ENCODE results near the gene R3HDM1.
"Not testable (repeated sequence)": the region's sequence is repeated elsewhere in the genome, so short reads cannot be mapped to it uniquely, and the experiment has no call there.

The R3HDM1 gene

DNA sequence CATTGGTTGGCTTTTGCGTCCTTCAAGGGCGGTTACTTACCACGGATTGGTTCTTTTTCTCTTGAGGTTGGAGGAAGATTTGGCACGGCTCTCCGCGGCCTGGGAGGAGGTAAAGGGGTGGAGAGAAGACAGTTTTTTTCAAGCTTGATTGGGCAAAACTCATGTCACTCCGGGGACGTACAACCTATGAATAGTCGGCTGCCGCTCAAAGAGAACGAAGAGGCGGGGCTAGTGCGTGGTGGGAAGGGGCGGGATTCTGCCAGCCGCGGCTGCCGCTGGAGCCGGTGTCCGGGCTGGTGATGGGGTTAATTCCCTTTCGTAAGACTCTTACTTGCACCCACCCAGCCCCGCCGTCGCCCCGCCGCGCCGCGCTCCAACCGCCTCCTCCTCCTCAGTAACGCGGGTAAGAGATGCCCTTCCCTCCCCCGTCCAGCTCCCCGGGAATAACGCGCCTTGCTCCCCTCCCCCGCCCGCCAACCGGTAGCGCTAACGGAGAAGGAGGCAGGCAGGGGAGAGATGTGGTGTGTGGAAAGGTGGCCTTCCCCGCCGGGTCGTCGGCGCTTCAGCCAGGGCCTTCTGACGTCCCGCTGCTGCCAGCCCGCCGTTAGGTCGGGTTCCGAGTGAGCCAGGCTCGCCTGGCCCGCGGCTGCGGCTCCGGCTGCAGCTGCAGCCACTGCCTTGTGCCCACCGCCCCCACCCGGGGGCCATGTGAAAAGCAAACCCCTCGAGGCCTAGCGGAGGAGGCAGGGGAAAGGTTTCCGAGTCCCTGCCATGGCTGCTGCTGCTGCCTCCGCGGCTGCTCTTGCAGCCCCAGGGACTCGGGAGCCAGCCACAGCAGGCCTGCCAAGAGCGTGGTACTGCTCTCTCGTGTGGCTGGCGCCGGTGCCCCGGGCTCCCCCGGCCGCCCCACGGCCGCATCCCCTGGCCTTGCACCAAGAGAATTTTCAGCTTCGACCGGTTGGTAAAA, at the start of gene R3HDM1:
R3HDM1 (plus strand) TSS at position 254 of the 967 bp plus-strand sequence. CDS start 73,362 bp downstream, outside the sequence.
- DNase-seq: peak; percentile 99

DNA sequence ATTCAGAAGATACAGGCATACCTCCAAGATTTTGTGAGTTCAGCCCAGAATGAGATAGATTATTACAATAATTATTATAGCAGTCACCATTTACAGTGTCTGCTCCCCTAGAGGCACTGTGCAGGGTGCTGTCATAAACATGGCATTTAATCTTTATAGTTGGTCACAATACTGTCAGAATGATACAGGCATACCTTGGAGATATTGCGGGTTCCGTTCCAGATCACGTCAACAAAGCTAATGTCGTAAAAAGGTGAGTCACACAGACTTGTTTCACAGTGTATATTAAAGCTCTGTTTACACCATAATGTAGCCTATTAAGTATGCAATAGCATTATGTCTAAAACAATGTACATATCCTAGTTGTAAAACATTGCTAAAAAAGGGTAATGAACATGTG, 45.8 kb upstream of the R3HDM1 start:
- no peak for DNase-seq

DNA sequence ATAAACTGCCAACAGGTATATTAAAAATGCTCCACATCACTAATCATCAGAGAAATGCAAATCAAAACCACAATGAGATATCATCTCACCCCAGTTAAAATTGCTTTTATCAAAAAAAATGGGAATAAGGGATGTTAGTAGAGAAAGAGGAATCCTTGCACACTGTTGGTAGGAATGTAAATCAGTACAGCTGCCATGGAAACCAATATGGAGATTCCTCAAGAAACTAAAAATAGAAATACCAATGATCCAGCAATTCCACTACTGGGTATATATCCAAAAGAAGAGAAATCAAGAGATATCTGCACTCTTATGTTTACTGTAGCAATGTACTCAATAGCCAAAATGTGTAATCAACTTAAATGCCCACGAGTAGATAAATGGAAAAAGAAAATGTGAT, 40.9 kb upstream of the R3HDM1 start:
- DNase-seq: no peak

DNA sequence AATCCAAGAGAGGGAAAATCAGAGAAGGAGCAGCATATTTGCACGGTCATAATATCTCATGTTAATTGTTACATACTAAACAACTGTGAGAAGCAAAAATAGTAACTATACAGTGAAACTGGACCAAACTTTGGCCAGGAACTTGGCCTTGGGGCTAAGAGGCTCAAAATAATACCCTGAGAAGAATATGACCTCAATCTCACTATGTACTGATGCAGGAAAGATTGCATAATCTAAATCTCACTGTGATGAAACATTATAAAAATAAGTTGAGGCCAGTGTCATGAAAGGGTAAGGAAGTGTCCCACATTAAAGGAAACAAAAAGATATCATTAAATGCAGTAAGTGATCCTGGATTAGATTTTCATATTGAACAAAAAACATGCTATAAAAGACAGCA, 36.8 kb upstream of the R3HDM1 start:
- no peak for DNase-seq

DNA sequence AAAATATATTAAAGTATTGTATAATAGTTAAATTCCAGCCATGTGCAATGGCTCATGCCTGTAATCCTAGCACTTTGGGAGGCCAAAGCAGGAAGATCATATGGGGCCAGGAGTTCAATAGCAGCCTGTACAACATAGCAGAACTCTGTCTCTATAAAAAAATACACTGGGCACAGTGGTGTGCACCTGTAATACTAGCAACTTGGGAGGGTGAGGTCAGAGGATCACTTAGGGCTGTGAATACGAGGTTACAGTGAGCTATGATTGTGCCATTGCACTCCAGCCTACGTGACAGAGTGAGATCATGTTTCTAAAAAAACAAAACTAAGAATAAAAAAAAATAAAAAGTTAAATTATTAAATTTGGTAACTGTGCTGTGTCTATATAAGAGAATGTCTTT, 36.4 kb upstream of the R3HDM1 start:
- no peak for DNase-seq

DNA sequence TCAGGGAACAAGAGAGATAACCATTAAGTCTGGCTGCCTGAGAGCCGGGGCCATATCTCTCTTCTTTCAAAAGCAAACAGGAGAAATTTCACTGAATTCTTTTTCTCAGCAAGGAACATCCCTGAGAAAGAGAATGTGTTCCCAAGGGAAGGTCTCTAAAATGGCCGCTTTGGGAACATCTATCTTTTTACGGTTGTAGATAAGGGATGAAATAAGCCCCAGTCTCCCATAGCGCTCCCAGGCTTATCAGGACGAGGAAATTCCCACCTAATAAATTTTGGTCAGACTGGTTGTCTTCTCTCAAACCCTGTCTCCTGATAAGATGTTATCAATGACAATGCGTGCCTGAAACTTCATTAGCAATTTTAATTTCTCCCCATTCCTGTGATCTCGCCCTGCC, 32.7 kb upstream of the R3HDM1 start:
- DNase-seq: not testable (repeated sequence)

DNA sequence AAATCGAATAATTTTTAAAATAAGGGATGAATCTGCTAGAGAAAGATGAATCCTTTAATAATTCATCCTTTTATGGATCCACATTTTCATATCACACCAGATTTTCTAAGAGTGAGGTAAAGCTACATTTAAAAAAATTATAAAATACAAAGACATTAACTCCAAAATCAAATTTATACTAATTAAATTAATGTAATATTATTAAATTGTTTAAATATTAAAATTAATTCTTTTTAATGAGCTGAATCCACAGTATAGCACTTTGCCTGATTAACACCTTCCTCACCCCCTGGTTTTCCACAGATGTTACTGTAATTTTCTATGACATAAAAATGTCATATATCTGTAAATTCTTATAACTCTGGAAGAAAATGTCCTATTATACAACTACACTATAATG, 26.5 kb upstream of the R3HDM1 start:
- DNase-seq: no peak

DNA sequence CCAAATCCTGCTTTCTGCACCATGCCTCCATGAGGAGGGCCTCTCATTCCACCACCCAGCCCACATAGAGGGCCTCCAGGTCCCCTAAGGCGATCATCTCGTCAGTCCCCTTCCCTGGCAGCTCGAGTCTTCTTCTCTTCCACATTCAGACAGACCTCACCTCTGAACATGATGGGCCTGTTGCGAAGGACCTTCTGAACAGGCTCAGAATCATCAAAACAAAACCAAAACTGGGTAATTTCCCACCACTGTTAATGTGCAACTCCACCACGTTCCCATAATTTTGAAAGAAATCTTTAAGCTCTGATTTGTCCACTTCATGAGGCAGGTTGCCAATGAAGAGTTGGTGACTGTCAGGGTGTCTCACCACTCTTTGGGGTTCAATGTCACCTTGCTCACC, 20.7 kb upstream of the R3HDM1 start:
- no peak for DNase-seq

DNA sequence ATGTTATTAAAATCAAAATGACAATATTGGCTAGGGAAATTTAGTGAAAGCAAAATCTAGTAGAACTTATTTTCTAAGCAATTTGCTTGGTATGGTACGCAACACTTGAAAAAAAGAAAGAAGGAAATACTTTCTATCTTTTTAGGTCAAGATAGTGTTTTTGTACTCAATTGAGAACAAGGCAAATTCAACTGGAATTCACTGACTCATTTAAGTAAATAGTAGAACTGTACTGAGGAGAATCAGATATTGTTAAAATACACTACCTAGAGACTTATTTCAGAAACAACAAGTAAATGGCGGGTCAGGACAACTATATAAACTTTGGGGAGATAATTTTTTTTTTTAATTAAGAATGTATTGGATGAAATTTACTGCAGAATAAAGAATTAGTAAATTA, 19.2 kb upstream of the R3HDM1 start:
- no peak for DNase-seq

DNA sequence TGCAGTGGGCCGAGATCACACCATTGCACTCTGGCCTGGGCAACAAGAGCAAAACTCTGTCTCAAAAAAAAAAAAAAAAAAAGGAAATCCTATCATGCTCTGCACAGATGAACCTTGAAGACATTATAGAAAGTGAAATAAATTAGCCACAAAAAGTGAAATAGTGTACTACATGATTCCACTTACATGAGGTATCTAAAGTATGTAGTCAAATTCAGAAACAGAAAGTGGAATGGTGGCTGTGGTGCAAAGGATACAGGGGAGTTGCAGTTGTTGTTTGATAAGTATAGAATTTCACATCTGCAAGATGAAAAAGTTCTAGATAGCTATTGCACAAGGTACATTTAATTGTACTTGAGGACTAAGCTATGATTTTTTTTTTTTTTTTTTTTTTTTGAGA, 5.5 kb upstream of the R3HDM1 start:
- DNase-seq: no peak

DNA sequence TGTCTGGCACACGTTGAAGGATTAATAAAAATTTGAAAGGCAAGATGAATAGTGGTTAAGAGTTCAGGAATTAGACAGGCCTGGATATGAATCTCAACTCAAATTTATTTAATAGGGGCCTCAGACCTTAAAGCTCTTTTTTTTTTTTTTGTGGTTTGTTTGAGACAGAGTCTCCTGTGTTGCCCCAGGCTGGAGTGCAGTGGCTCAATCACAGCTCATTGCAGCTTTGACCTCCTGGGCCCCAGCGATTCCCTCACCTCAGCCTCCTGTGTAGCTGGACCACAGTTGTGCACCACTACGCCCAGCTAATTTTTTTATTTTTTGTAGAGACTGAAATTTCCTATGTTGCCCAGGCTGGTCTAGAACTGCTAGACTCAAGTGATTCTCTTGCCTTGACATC, 3.3 kb upstream of the R3HDM1 start:
- no peak for DNase-seq

DNA sequence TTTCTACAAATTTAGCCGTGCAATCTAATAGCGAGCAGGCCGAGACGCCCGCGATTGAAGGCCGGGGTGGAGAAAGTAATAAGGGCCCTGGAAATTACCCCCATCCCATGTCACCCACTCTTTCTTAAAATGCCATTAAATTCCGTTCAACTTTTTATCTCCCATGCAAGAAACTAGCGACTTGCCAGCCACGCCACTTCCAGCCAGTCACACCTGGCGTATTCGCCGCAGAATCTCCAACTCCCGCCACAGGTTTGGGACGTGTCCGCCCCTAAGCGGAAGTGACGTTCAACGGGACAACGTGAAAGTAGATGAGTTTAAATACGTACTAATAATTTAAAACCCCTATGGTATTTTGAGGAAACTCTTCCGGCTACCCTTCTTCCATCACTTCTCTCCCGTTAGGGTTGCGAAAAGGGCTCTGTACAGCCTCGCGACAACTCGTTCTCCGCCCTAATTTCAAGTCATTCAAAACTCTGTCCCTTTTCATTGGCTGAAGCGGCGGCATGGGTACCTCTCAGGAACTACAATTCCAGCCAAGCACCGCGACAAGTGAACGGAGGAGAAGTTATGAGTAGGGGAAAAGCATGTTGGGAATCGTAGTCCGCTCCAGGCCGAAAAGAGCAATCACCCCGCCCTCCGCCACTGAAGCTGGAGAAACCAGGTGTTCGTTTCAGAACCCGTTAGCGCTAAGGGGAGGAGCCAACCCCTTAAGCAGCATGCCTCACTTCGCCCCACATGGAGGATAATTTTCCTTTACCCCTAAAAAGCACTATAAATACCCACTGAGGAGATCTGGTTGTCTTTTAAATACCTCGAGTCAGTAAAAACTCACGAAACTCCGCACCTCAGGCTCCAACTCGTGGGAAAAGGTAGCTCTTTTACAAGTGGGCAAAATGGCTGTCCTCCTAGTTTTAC, 712 bp upstream of the R3HDM1 start, which contains the start of gene ZRANB3:
ZRANB3 (minus strand) TSS at position 906 of the 918 bp plus-strand sequence.
- peak; percentile 94 for DNase-seq

DNA sequence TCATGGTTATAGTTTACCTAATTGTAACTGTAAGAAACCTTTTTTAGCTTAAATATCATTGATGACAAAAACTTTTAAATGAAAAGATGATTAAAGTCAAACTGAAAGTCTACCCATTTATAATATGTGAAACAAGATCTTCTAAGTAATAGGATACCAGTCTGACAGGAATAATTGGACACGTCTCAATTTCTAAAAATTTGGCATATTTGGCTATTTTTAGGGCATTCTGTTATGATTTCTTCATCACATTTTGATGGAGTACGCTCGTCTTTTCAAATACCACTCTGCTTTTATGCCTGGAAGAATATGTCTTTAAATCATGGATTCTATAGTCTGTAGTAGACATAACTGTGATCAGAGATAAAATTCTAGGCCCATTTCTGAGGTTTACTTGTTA, 1.3 kb downstream of the R3HDM1 start:
- no peak for DNase-seq

DNA sequence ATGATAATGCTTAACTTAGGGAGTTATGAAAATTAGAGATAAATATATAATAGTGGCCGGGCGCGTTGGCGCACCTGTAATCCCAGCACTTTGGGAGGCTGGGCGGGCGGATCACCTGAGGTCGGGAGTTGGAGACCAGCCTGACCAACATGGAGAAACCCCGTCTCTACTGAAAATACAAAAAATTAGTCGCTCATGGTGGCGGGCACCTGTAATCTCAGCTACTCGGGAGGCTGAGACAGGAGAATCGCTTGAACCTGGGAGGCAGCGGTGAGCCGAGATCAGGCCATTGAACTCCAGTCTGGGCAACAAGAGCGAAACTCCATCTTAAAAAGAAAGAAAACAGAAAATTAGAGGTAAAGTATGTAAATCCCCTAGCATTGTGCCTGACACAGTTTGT, 2.3 kb downstream of the R3HDM1 start:
- not testable (repeated sequence) for DNase-seq

DNA sequence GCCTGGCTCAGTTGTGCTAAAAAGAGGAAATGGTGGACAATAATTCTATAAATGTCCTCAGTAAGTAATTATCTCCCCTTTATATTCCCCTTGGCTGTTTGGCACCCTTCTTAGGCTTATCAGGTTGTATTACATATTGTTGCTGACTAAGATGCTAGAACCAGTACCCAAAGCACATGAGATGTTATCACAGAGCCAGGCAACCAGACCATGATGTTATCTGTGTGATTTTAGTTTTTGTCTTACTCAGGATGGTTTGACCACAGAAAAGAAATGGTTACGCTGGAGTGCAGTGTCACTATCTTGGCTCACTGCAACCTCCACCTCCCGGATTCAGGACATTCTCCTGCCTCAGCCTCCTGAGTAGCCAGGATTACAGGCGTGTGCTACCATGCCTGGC, 15.2 kb downstream of the R3HDM1 start:
- no peak for DNase-seq

DNA sequence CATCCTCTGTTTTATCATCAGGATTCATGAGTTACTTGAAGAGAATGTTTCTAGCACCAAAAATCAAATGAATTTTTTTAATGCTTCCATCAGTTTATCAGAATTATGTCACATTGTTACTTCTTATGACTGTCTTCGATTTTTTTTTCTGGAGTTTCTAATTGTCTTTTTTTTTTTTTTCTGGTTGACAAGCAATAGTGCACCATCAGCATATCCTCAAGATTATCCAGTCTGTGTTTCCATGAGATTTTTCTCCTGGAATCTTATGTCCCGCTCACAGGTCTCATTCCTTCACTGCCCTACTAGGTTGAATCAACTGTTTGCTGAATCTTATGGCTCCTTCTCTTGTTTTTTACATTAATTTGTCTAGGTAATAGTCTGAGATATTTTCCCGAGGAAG, 16.0 kb downstream of the R3HDM1 start:
- DNase-seq: no peak

DNA sequence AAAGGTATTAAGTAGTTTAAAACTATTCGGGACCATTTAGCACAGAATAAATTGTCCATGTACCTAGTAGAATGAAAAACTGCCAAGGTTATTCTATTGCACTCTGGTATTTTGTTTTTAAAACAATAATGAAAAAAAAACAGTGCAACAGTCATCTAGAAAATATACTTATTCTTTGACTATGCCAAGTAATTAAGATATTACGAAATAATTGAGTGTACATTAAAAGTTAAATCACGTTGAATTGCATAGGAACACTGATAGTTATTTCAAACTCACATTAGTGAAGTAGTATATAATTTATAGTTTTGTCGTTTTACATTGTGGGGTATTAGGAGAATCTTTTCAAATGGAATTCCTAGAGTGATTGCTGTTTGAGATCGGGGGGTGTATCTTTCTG, 20.1 kb downstream of the R3HDM1 start:
- DNase-seq: no peak

DNA sequence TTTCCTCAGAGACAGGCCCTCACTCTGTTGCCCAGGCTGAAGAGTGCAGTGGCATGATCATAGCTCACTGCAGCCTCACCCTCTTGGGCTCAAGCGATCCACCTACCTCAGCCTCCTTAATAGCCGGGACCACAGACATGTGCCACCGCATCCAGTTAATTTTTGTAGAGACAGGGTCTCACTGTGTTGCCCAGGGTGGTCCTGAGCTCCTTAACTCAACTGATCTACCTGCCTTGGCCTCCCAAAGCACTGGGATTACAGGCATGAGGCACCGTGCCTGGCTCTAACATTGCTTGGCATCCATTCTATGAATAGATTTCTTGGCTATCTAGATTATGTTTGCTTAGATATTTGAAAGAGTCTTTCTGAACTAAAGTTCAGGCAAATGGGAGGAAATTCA, 21.6 kb downstream of the R3HDM1 start:
- DNase-seq: no peak

DNA sequence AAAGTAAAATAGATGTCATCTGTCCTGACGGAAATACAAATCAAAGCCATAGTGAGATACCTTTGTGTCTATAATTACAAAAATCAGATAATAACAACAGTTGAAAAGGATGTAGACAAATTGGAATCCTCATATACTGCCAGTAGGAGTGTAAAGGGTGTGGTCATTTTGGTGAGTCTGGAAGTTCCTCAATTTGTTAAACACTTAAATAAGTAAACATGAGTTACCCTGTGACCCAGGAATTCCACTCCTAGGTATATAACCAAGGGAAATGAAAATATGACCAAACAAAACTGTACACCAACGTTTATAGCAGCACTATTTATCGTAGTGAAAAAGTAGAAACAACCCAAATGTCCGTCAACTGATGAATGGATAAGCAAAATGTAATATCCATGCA, 24.0 kb downstream of the R3HDM1 start:
- no peak for DNase-seq

DNA sequence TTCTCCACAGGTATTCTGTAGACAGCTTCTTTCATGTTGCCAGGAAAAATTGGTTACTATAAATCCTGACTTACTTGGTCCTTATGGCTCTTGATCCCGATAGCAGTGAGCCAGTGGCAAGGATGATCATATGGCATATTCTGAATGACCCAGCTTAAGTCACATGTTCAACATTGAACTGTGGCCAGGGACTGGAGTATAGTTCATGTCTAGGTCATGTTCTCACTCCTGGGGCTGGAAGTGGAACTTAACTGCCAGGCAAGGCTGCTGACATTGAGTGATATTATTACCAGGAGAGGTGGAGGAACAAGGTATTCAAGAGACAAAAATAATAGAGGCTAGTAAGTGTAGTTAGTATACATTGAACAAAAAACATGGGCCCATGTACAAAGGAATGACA, 26.2 kb downstream of the R3HDM1 start:
- DNase-seq: no peak

DNA sequence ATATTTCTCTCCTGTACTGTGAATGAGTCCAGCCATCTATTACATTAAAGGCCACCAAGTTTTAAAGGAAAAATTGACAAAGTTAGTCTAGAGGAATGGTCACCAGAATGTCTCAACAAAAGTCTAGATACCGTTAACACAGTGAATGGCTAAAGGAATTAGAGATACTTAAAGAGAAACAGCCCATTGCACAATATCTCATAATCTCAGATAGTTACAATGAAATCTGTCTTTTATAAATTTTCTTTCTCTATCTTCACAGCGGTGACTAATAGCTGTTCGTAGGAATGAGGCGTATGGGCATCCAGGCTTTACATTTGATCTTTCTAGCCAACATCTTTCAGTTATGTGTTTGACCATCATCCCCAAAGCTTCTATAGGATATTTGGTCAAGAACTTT, 30.6 kb downstream of the R3HDM1 start:
- DNase-seq: no peak

DNA sequence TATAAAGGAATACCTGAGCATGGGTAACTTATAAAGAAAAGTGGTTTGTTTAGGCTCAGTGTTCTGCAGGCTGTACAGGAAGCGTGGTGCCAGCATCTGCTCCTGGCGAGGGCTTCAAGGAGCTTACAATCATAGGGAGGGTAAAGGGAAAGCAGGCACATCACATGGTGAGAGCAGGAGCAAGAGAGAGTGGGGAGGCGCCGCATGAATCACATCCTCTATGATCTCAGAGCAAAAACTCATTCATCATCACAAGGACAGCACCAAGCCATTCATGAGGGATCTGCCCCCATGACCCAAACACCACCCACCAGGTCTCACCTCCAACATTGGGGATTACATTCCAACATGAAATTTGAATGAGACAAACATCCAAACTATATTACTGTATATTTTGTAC, 32.5 kb downstream of the R3HDM1 start:
- DNase-seq: no peak

DNA sequence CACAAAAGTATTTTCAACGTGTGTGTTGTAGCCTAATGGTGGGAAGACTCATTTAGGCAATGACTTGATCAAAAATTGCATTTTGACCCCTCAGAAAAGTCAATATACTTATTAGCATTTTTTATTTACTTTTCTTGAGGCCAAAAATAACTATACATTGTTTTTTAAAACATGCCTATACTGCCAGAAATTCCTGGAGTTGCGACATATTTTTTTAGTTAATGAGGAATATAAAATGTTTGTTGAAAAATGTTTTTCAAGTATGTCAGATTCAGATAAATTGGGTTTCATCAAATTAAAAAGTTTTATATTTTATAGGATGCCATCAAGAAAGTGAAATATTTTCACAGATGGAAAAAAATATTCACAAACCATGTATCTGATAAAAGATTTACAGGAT, 39.6 kb downstream of the R3HDM1 start:
- DNase-seq: no peak

DNA sequence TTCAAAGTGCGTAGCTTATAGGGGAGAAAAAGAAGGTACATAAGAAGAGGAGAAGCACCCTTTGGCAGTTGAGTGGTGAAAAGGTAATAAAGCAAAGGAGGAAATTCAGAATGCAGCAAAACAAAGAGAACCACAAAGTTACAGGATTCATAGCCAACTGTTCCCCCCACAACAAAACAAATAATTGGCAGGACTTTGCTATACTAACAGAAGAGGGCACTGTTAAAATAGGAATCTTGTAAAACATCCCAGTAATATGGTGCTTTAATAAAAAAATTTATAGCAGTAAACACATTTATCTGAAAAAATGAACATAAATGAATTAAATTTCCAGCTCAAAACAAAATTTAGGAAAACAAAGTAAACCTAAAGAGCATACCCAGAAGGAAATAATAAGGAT, 42.3 kb downstream of the R3HDM1 start:
- DNase-seq: no peak
